HepG2 (cell line): ENCODE measurements around the gene CSNK1G1. TPM values are rescaled to one million over a fixed set of nuclear protein-coding genes. Genes with fewer than 3 reads are reported as not detected.
A peak's percentile ranks its signal among the peaks of the same experiment; 100 is the strongest.

Experiments
- CC2D1A ChIP-seq: sonication (generic); formaldehyde crosslinking; IDR thresholded peaks from 2 replicates; pipeline ENCODE4 v1.8.1; 2023; ENCODE audit warnings: mild to moderate bottlenecking, missing genetic modification reagents
- CHD4 ChIP-seq: fragments of 200-600 bp; sonication (generic); IDR thresholded peaks from 2 replicates; pipeline ENCODE4 v1.7.0; 2017; ENCODE audit warnings: mild to moderate bottlenecking, low read length, borderline replicate concordance
- CREB1 ChIP-seq, 2 experiments: fragments of 450-650 bp in 1 of 2; IDR thresholded peaks; 2 replicates each; pipeline ENCODE4 v1.6.1; 2016 to 2017; ENCODE audit warnings: control low read depth in 1 of 2, mild to moderate bottlenecking in 1 of 2, missing compliant biosample characterization in 1 of 2, missing genetic modification characterization in 1 of 2
- FOSL1 ChIP-seq: sonication (generic); formaldehyde crosslinking; IDR thresholded peaks from 2 replicates; pipeline ENCODE4 v1.9.0; 2021; ENCODE audit warnings: missing genetic modification reagents, borderline replicate concordance
- FOXA3 ChIP-seq: IDR thresholded peaks from 2 replicates; pipeline ENCODE4 v1.6.1; 2016; ENCODE audit warnings: missing genetic modification reagents, missing compliant biosample characterization
- FOXO1 ChIP-seq: sonication (generic); formaldehyde crosslinking; IDR thresholded peaks from 2 replicates; pipeline ENCODE4 v1.4.0; 2020; ENCODE audit warnings: missing genetic modification reagents
- HNRNPUL1 ChIP-seq: fragments of 200-400 bp; formaldehyde crosslinking; IDR thresholded peaks from 2 replicates; pipeline ENCODE4 v1.6.1; 2017; ENCODE audit warnings: low read depth, mild to moderate bottlenecking, low read length, moderate library complexity
- JUN ChIP-seq: sonication (generic); formaldehyde crosslinking; IDR thresholded peaks from 2 replicates; pipeline ENCODE4 v1.4.0; 2020; ENCODE audit warnings: mild to moderate bottlenecking, missing genetic modification reagents
- MTF2 ChIP-seq: sonication (generic); formaldehyde crosslinking; IDR thresholded peaks from 2 replicates; pipeline ENCODE4 v1.5.0; 2020; ENCODE audit warnings: missing genetic modification reagents, borderline replicate concordance
- NCOA2 ChIP-seq: sonication (generic); formaldehyde crosslinking; IDR thresholded peaks from 2 replicates; pipeline ENCODE4 v1.8.0; 2022; ENCODE audit warnings: inconsistent platforms
- PITX1 ChIP-seq: sonication (generic); formaldehyde crosslinking; IDR thresholded peaks from 2 replicates; pipeline ENCODE4 v1.5.1; 2020; ENCODE audit warnings: mild to moderate bottlenecking, missing genetic modification reagents
- POGZ ChIP-seq: sonication (generic); formaldehyde crosslinking; IDR thresholded peaks from 2 replicates; pipeline ENCODE4 v1.4.0; 2020; ENCODE audit warnings: mild to moderate bottlenecking, missing genetic modification reagents
- RXRB ChIP-seq: IDR thresholded peaks from 2 replicates; pipeline ENCODE4 v1.6.1; 2016; ENCODE audit warnings: borderline replicate concordance, missing genetic modification reagents, missing compliant biosample characterization
- SMAD3 ChIP-seq: sonication (generic); formaldehyde crosslinking; IDR thresholded peaks from 2 replicates; pipeline ENCODE4 v1.4.0; 2020; ENCODE audit warnings: missing genetic modification reagents
- SOX6 ChIP-seq, 2 experiments: fragments of 450-650 bp in 1 of 2; sonication (generic) in 1 of 2; formaldehyde crosslinking in 1 of 2; IDR thresholded peaks; 2 replicates each; pipeline versions ENCODE4 v1.4.0 to v1.6.1; 2017 to 2020; ENCODE audit warnings: antibody characterized with exemption in 1 of 2, mild to moderate bottlenecking in 1 of 2, missing genetic modification reagents in 1 of 2
- YEATS4 ChIP-seq: sonication (generic); formaldehyde crosslinking; IDR thresholded peaks from 2 replicates; pipeline ENCODE4 v1.4.0; 2020; ENCODE audit warnings: missing genetic modification reagents, borderline replicate concordance
- ZSCAN31 ChIP-seq: sonication (generic); formaldehyde crosslinking; IDR thresholded peaks from 2 replicates; pipeline ENCODE4 v1.5.0; 2020; ENCODE audit warnings: low read depth, mild to moderate bottlenecking, missing genetic modification reagents
- polyA plus RNA-seq, 8 experiments: library from polyadenylated mRNA; depleted of rRNA in 3 of 8; stranded (reverse) in 7 of 8; unstranded in 1 of 8; fragments of >200 nt; fragmentation: Illumina TruSeq in 4 of 8; extraction: Trizol in 4 of 8; gene quantifications; 2 replicates each; pipeline versions ENCODE4 v1.2.1 to v1.2.3, GENCODE V29; 2011 to 2016; ENCODE audit warnings: low read depth in 4 of 8, missing spikeins in 1 of 8, mixed read lengths in 1 of 8; ENCODE audit not compliant: insufficient read depth in 1 of 8
- total RNA-seq, 5 experiments: library from RNA; depleted of rRNA; stranded (reverse); fragments of >200 nt; fragmentation: Illumina TruSeq; extraction: Trizol; gene quantifications; 2 replicates each; pipeline ENCODE4 v1.2.3, GENCODE V29; 2016; ENCODE audit warnings: low read depth in 1 of 5
- TF ChIP-seq, protein P1 (sequence below): sonication (generic); formaldehyde crosslinking; IDR thresholded peaks from 2 replicates; pipeline ENCODE4 v1.5.1; 2020; ENCODE audit warnings: mild to moderate bottlenecking, moderate library complexity, missing genetic modification reagents
- TF ChIP-seq, protein P2 (sequence below): sonication (generic); formaldehyde crosslinking; IDR thresholded peaks from 2 replicates; pipeline ENCODE4 v1.4.0; 2020; ENCODE audit warnings: missing genetic modification reagents
- TF ChIP-seq, protein P3 (sequence below): sonication (generic); IDR thresholded peaks from 2 replicates; pipeline ENCODE4 v1.6.1; 2016; ENCODE audit warnings: low read depth, borderline replicate concordance
- TF ChIP-seq, protein P4 (sequence below): sonication (generic); formaldehyde crosslinking; conservative IDR thresholded peaks from 2 replicates; pipeline ENCODE4 v1.8.0; 2022; ENCODE audit warnings: mild to moderate bottlenecking, moderate library complexity, missing genetic modification reagents

Gene CSNK1G1
- total and polyA plus RNA-seq, 2 of the 13 experiments (the other 11 are each of a cell fraction or from before 2014, with no cell fraction given): 8.5 to 12.6 TPM

DNA sequence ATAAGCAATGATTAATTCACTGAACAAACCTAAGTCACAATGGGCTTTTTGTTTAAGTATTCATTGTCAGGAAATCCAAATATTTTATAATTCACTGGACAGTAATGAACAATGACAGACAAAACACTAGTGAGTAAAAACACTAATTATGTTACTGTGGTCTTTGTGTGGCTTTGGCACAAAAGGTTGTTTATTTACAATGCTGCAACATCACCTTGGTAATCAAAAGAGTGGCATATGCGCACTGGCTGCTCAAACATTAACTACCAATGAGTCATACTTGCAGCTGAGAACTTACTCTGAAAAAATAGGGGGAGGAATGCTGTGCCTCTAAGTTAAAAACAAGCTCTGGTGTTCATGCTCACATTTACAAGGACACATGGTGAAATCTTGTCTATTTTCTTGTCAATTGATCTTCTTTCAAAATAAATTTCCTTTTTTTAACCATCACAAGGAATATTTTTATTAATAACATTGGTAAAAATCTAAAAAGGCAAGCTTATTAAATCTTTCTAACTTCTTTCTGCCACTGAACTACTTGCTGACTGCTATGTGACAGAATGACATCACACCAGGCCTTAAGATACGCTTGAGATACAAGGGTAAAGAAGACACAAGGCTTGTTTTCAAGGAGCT, 107.9 kb downstream of the CSNK1G1 start (continued):
- TF ChIP-seq, protein P1, sequence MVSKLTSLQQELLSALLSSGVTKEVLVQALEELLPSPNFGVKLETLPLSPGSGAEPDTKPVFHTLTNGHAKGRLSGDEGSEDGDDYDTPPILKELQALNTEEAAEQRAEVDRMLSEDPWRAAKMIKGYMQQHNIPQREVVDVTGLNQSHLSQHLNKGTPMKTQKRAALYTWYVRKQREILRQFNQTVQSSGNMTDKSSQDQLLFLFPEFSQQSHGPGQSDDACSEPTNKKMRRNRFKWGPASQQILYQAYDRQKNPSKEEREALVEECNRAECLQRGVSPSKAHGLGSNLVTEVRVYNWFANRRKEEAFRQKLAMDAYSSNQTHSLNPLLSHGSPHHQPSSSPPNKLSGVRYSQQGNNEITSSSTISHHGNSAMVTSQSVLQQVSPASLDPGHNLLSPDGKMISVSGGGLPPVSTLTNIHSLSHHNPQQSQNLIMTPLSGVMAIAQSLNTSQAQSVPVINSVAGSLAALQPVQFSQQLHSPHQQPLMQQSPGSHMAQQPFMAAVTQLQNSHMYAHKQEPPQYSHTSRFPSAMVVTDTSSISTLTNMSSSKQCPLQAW (CRISPR knock-in tag): peak; percentile 75; the same call in 1 of the 2 replicates
- TF ChIP-seq CREB1 (IDR thresholded peaks at IDR 0.05): peak; percentile 28
- 0 out of 2 replicates have a peak, but pooled peaks have one; percentile 68 for TF ChIP-seq CREB1 (CRISPR knock-in tag; IDR thresholded peaks at IDR 0.05)
- TF ChIP-seq MTF2: no peak
- TF ChIP-seq, protein P2, sequence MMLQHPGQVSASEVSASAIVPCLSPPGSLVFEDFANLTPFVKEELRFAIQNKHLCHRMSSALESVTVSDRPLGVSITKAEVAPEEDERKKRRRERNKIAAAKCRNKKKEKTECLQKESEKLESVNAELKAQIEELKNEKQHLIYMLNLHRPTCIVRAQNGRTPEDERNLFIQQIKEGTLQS (CRISPR knock-in tag): peak; percentile 93
- peak; percentile 77; the same call in 1 of the 2 replicates for TF ChIP-seq CHD4
- TF ChIP-seq PITX1 (CRISPR knock-in tag): no peak
- peak; percentile 54; the same call in 1 of the 2 replicates for TF ChIP-seq HNRNPUL1
- no peak for TF ChIP-seq YEATS4 (CRISPR knock-in tag)
- no peak for TF ChIP-seq SOX6 (IDR thresholded peaks at IDR 0.05)
- peak; percentile 95 for TF ChIP-seq SOX6 (CRISPR knock-in tag; IDR thresholded peaks at IDR 0.05)
- peak; percentile 65 for TF ChIP-seq RXRB (CRISPR knock-in tag)
- TF ChIP-seq POGZ: 0 out of 2 replicates have a peak, but pooled peaks have one; percentile 25
- no peak for TF ChIP-seq ZSCAN31
- TF ChIP-seq CC2D1A (CRISPR knock-in tag): no peak
- TF ChIP-seq FOXA3 (CRISPR knock-in tag): peak; percentile 89
- TF ChIP-seq, protein P3, sequence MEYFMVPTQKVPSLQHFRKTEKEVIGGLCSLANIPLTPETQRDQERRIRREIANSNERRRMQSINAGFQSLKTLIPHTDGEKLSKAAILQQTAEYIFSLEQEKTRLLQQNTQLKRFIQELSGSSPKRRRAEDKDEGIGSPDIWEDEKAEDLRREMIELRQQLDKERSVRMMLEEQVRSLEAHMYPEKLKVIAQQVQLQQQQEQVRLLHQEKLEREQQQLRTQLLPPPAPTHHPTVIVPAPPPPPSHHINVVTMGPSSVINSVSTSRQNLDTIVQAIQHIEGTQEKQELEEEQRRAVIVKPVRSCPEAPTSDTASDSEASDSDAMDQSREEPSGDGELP: peak; percentile 93
- peak; percentile 77 for TF ChIP-seq NCOA2 (CRISPR knock-in tag)
- peak; percentile 94; the same call in 1 of the 2 replicates for TF ChIP-seq FOSL1 (CRISPR knock-in tag)
- TF ChIP-seq, protein P4, sequence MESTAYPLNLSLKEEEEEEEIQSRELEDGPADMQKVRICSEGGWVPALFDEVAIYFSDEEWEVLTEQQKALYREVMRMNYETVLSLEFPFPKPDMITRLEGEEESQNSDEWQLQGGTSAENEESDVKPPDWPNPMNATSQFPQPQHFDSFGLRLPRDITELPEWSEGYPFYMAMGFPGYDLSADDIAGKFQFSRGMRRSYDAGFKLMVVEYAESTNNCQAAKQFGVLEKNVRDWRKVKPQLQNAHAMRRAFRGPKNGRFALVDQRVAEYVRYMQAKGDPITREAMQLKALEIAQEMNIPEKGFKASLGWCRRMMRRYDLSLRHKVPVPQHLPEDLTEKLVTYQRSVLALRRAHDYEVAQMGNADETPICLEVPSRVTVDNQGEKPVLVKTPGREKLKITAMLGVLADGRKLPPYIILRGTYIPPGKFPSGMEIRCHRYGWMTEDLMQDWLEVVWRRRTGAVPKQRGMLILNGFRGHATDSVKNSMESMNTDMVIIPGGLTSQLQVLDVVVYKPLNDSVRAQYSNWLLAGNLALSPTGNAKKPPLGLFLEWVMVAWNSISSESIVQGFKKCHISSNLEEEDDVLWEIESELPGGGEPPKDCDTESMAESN: 0 out of 2 replicates have a peak, but pooled peaks have one; percentile 25
- peak; percentile 92 for TF ChIP-seq JUN (CRISPR knock-in tag)
- TF ChIP-seq SMAD3 (CRISPR knock-in tag): peak; percentile 54; the same call in 1 of the 2 replicates
- TF ChIP-seq FOXO1 (CRISPR knock-in tag): peak; percentile 89
